Measurements from ENCODE around the gene HDAC8.

HDAC8 gene

GRCh38 chrX:72466493-72466892 is 106.2 kb downstream of the HDAC8 start:
- Histone ChIP-seq H3K4ac (ENCODE audit: low read length) (no peak overlapping the region), H3K9me3 (replicated peaks in 1 of 2; ENCODE audit: control insufficient read depth in 2 of 2, insufficient read depth in 1 of 2, low read depth in 1 of 2, low read length in 2 of 2) (no peaks in the 10 kb centered on the region), H3K23ac (ENCODE audit: low read depth, low read length, poor library complexity) (no peak overlapping the region), H4K8ac (ENCODE audit: low read depth, low read length) (no peak overlapping the region), H2BK12ac (ENCODE audit: low read length) (no peak overlapping the region), H2BK120ac (ENCODE audit: low read depth, low read length) (no peak overlapping the region), H3K14ac (ENCODE audit: low read length) (no peak overlapping the region), H3K9ac (ENCODE audit: low read depth, low read length, poor library complexity) (no peak overlapping the region), H2BK5ac (ENCODE audit: low read length) (no peak overlapping the region), H2AFZ (ENCODE audit: low read length) (no peak overlapping the region), H3K36me3 (replicated peaks in 1 of 2; ENCODE audit: control insufficient read depth in 2 of 2, insufficient read depth in 2 of 2, low read length in 2 of 2) (peaks cover 2 to 18% of the 10 kb centered on the region in 2 donors), H2BK15ac (ENCODE audit: low read length) (no peak overlapping the region), H3K27ac (replicated peaks; ENCODE audit: low read length) (no peak overlapping the region), H3K4me2 (ENCODE audit: insufficient read depth, low read length, poor library complexity, severe bottlenecking) (no peak overlapping the region), H3K18ac (ENCODE audit: low read length) (no peak overlapping the region), H3K79me1 (ENCODE audit: low read depth, low read length) (no peaks in the 10 kb centered on the region), H3K4me1 (ENCODE audit: control insufficient read depth in 2 of 2, insufficient read depth in 1 of 2, low read depth in 1 of 2, low read length in 2 of 2) (no peaks in the 10 kb centered on the region), H2AK5ac (ENCODE audit: low read depth, low read length) (no peak overlapping the region), H3K4me3 (ENCODE audit: low read length in 2 of 2) (no peak overlapping the region), H3K27me3 (ENCODE audit: control insufficient read depth in 3 of 3, insufficient read depth in 3 of 3, low read depth in 1 of 3, low read length in 3 of 3) (peaks cover 0 to 6% (median 0%) of the 10 kb centered on the region in 3 experiments), H4K91ac (ENCODE audit: low read depth, low read length, poor library complexity) (no peak overlapping the region)
- no CpG with 5 or more reads among the region's 3 CpGs for WGBS, 2 donors (ENCODE audit: extremely low coverage in 2 of 2, insufficient read length in 2 of 2, insufficient replicate concordance in 1 of 2)
- no peak for DNase-seq (ENCODE audit: low spot score)

- no peak overlapping the region for H4K8ac ChIP-seq (ENCODE audit: low read depth, low read length)
- no peak overlapping the region for H2BK15ac ChIP-seq (ENCODE audit: low read length)
- H3K4me1 ChIP-seq (ENCODE audit: control insufficient read depth in 2 of 2, insufficient read depth in 1 of 2, low read depth in 1 of 2, low read length in 2 of 2): no peaks in the 10 kb centered on the region
- H3K4ac ChIP-seq (ENCODE audit: low read length): no peak overlapping the region
- no peak overlapping the region for H3K14ac ChIP-seq (ENCODE audit: low read length)
- no peak overlapping the region for H2BK12ac ChIP-seq (ENCODE audit: low read length)
- no peak overlapping the region for H3K27ac ChIP-seq (replicated peaks; ENCODE audit: low read length)
- no peak overlapping the region for H2AFZ ChIP-seq (ENCODE audit: low read length)
- no peak overlapping the region for H2BK5ac ChIP-seq (ENCODE audit: low read length)
- H4K91ac ChIP-seq (ENCODE audit: low read depth, low read length, poor library complexity): no peak overlapping the region
- DNase-seq (ENCODE audit: low spot score): no peak
- no peak overlapping the region for H3K4me2 ChIP-seq (ENCODE audit: insufficient read depth, low read length, poor library complexity, severe bottlenecking)
- H3K9ac ChIP-seq (ENCODE audit: low read depth, low read length, poor library complexity): no peak overlapping the region
- no peak overlapping the region for H3K4me3 ChIP-seq (ENCODE audit: low read length in 2 of 2)
- H2AK5ac ChIP-seq (ENCODE audit: low read depth, low read length): no peak overlapping the region
- H3K9me3 ChIP-seq (replicated peaks in 1 of 2; ENCODE audit: control insufficient read depth in 2 of 2, insufficient read depth in 1 of 2, low read depth in 1 of 2, low read length in 2 of 2): no peaks in the 10 kb centered on the region
- peaks cover 2 to 24% of the 10 kb centered on the region in 2 donors for H3K36me3 ChIP-seq (replicated peaks in 1 of 2; ENCODE audit: control insufficient read depth in 2 of 2, insufficient read depth in 2 of 2, low read length in 2 of 2)
- H3K79me1 ChIP-seq (ENCODE audit: low read depth, low read length): no peaks in the 10 kb centered on the region
- H3K23ac ChIP-seq (ENCODE audit: low read depth, low read length, poor library complexity): no peak overlapping the region
- no peak overlapping the region for H3K18ac ChIP-seq (ENCODE audit: low read length)
- no peak overlapping the region for H2BK120ac ChIP-seq (ENCODE audit: low read depth, low read length)
- peaks cover 0 to 6% (median 0%) of the 10 kb centered on the region in 3 experiments for H3K27me3 ChIP-seq (ENCODE audit: control insufficient read depth in 3 of 3, insufficient read depth in 3 of 3, low read depth in 1 of 3, low read length in 3 of 3)
- no CpG with 5 or more reads among the region's 2 CpGs for WGBS, 2 donors (ENCODE audit: extremely low coverage in 2 of 2, insufficient read length in 2 of 2, insufficient replicate concordance in 1 of 2)
These were observed 106.8 kb downstream of the HDAC8 start for GRCh38 chrX:72465889-72466288.

GRCh38 chrX:72461766-72462165 is 110.9 kb downstream of the HDAC8 start:
- H3K18ac ChIP-seq (ENCODE audit: low read length): no peak overlapping the region
- H3K9ac ChIP-seq (ENCODE audit: low read depth, low read length, poor library complexity): no peak overlapping the region
- no peaks in the 10 kb centered on the region for H3K27me3 ChIP-seq (ENCODE audit: control insufficient read depth in 3 of 3, insufficient read depth in 3 of 3, low read depth in 1 of 3, low read length in 3 of 3)
- H4K91ac ChIP-seq (ENCODE audit: low read depth, low read length, poor library complexity): no peak overlapping the region
- no peak overlapping the region for H3K4ac ChIP-seq (ENCODE audit: low read length)
- H2BK120ac ChIP-seq (ENCODE audit: low read depth, low read length): no peak overlapping the region
- H3K27ac ChIP-seq (replicated peaks; ENCODE audit: low read length): no peak overlapping the region
- DNase-seq (ENCODE audit: low spot score): no peak
- no peak overlapping the region for H4K8ac ChIP-seq (ENCODE audit: low read depth, low read length)
- H3K36me3 ChIP-seq (replicated peaks in 1 of 2; ENCODE audit: control insufficient read depth in 2 of 2, insufficient read depth in 2 of 2, low read length in 2 of 2): peaks cover 2 to 28% of the 10 kb centered on the region in 2 donors
- H3K4me3 ChIP-seq (ENCODE audit: low read length in 2 of 2): no peak overlapping the region
- H2BK5ac ChIP-seq (ENCODE audit: low read length): no peak overlapping the region
- no peak overlapping the region for H3K4me2 ChIP-seq (ENCODE audit: insufficient read depth, low read length, poor library complexity, severe bottlenecking)
- H3K9me3 ChIP-seq (replicated peaks in 1 of 2; ENCODE audit: control insufficient read depth in 2 of 2, insufficient read depth in 1 of 2, low read depth in 1 of 2, low read length in 2 of 2): no peaks in the 10 kb centered on the region
- no peak overlapping the region for H3K23ac ChIP-seq (ENCODE audit: low read depth, low read length, poor library complexity)
- H2BK12ac ChIP-seq (ENCODE audit: low read length): no peak overlapping the region
- no peak overlapping the region for H2AFZ ChIP-seq (ENCODE audit: low read length)
- H2BK15ac ChIP-seq (ENCODE audit: low read length): no peak overlapping the region
- no peak overlapping the region for H3K14ac ChIP-seq (ENCODE audit: low read length)
- H3K4me1 ChIP-seq (ENCODE audit: control insufficient read depth in 2 of 2, insufficient read depth in 1 of 2, low read depth in 1 of 2, low read length in 2 of 2): no peaks in the 10 kb centered on the region
- WGBS, 2 donors (ENCODE audit: extremely low coverage in 2 of 2, insufficient read length in 2 of 2, insufficient replicate concordance in 1 of 2): no CpG with 5 or more reads among the region's 5 CpGs
- no peaks in the 10 kb centered on the region for H3K79me1 ChIP-seq (ENCODE audit: low read depth, low read length)
- no peak overlapping the region for H2AK5ac ChIP-seq (ENCODE audit: low read depth, low read length)

DNA sequence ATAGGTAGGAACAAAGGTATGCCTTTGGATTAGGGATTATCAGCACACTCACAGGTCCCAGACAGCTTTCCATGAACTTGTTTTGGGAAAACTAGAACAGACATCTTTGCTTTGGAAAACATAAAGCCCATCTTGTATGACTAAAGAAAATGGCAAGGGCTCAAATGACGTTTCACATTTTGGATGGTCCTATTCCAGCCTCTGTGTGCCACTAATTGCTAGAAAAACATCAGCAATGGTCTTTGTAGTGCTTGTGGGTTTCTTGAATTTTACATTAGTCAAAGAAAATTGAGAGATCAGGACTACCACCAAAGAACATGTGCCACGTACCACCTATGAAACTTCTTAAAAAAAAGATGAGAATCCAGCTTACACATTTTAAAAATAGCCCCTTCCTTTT is 111.4 kb downstream of the HDAC8 start:
- no peak overlapping the region for H3K9ac ChIP-seq (ENCODE audit: low read depth, low read length, poor library complexity)
- no peak overlapping the region for H3K4ac ChIP-seq (ENCODE audit: low read length)
- no peak overlapping the region for H2BK5ac ChIP-seq (ENCODE audit: low read length)
- H4K91ac ChIP-seq (ENCODE audit: low read depth, low read length, poor library complexity): no peak overlapping the region
- no peak overlapping the region for H2BK120ac ChIP-seq (ENCODE audit: low read depth, low read length)
- no peak overlapping the region for H2BK15ac ChIP-seq (ENCODE audit: low read length)
- no peaks in the 10 kb centered on the region for H3K9me3 ChIP-seq (replicated peaks in 1 of 2; ENCODE audit: control insufficient read depth in 2 of 2, insufficient read depth in 1 of 2, low read depth in 1 of 2, low read length in 2 of 2)
- H2AK5ac ChIP-seq (ENCODE audit: low read depth, low read length): no peak overlapping the region
- no peak overlapping the region for H3K4me2 ChIP-seq (ENCODE audit: insufficient read depth, low read length, poor library complexity, severe bottlenecking)
- H3K4me3 ChIP-seq (ENCODE audit: low read length in 2 of 2): no peak overlapping the region
- no peak overlapping the region for H4K8ac ChIP-seq (ENCODE audit: low read depth, low read length)
- no peaks in the 10 kb centered on the region for H3K27me3 ChIP-seq (ENCODE audit: control insufficient read depth in 3 of 3, insufficient read depth in 3 of 3, low read depth in 1 of 3, low read length in 3 of 3)
- H3K4me1 ChIP-seq (ENCODE audit: control insufficient read depth in 2 of 2, insufficient read depth in 1 of 2, low read depth in 1 of 2, low read length in 2 of 2): no peaks in the 10 kb centered on the region
- H3K79me1 ChIP-seq (ENCODE audit: low read depth, low read length): no peaks in the 10 kb centered on the region
- no peak overlapping the region for H2BK12ac ChIP-seq (ENCODE audit: low read length)
- no CpG with 5 or more reads among the region's 2 CpGs for WGBS, 2 donors (ENCODE audit: extremely low coverage in 2 of 2, insufficient read length in 2 of 2, insufficient replicate concordance in 1 of 2)
- no peak overlapping the region for H3K14ac ChIP-seq (ENCODE audit: low read length)
- H3K18ac ChIP-seq (ENCODE audit: low read length): no peak overlapping the region
- H3K27ac ChIP-seq (replicated peaks; ENCODE audit: low read length): no peak overlapping the region
- peaks cover 2 to 28% of the 10 kb centered on the region in 2 donors for H3K36me3 ChIP-seq (replicated peaks in 1 of 2; ENCODE audit: control insufficient read depth in 2 of 2, insufficient read depth in 2 of 2, low read length in 2 of 2)
- no peak for DNase-seq (ENCODE audit: low spot score)
- no peak overlapping the region for H3K23ac ChIP-seq (ENCODE audit: low read depth, low read length, poor library complexity)
- no peak overlapping the region for H2AFZ ChIP-seq (ENCODE audit: low read length)
